ENCODE data around the gene UBE2I.

GRCh38 chr16:1290860-1291575 lies 18.4 kb upstream of the UBE2I start:
- no peak for TF ChIP-seq CTCF (conservative IDR thresholded peaks at IDR 0.05 in 1 of 2, IDR thresholded peaks at IDR 0.05 in 1 of 2; ENCODE audit: low read depth in 1 of 2, low read length in 2 of 2)
- TF ChIP-seq EZH2 (IDR thresholded peaks at IDR 0.05; ENCODE audit: low read length, missing control alignments) = no peak

All from fibroblast of lung (primary cell).